Gastroesophageal sphincter (tissue), 4 donors: ENCODE data around the gene CERK. TPM values are rescaled to one million over a fixed set of nuclear protein-coding genes. Genes with fewer than 3 reads are reported as not detected.

Experiments
- ATAC-seq: fragments of 150-250 bp; one replicate; pipeline ENCODE4 v1.9.1; 2016; ENCODE audit warnings: mild to moderate bottlenecking, moderate library complexity
- H3K27ac ChIP-seq, 4 donors: fragments of 200-600 bp; sonication (generic) in 3 of 4; 1 replicate in 3 of 4; 2 replicates in 1 of 4; pipeline ENCODE4 v1.5.1; 2016 to 2019
- H3K27me3 ChIP-seq: fragments of 200-600 bp; sonication (generic); one replicate; pipeline ENCODE4 v1.5.1; 2019
- H3K36me3 ChIP-seq, 2 donors: fragments of 200-600 bp; sonication (generic); one replicate each; pipeline ENCODE4 v1.5.1; 2019; ENCODE audit warnings: control low read depth in 1 of 2
- H3K4me1 ChIP-seq, 3 donors: fragments of 200-600 bp; sonication (generic); 1 replicate in 2 of 3; 2 replicates in 1 of 3; pipeline ENCODE4 v1.5.1; 2016 to 2019; ENCODE audit warnings: control low read depth in 2 of 3
- H3K4me3 ChIP-seq, 2 donors: fragments of 200-600 bp; sonication (generic); one replicate each; pipeline ENCODE4 v1.5.1; 2019; ENCODE audit warnings: mild to moderate bottlenecking in 1 of 2, moderate library complexity in 1 of 2
- H3K9me3 ChIP-seq, 3 donors: fragments of 200-600 bp; sonication (generic); one replicate each; pipeline ENCODE4 v1.5.1; 2017 to 2019; ENCODE audit warnings: control low read depth in 2 of 3
- CTCF ChIP-seq, 4 experiments: fragments of 200-600 bp in 2 of 4; fragments of 450-650 bp in 2 of 4; sonication (generic) in 1 of 4; IDR thresholded peaks; one replicate each; pipeline ENCODE4 v1.5.1; 2017 to 2019; ENCODE audit warnings: antibody characterized with exemption in 4 of 4, mild to moderate bottlenecking in 2 of 4, moderate library complexity in 2 of 4
- EP300 ChIP-seq: sonication (generic); formaldehyde crosslinking; IDR thresholded peaks from one replicate; pipeline ENCODE4 v1.6.1; 2017; ENCODE audit warnings: antibody characterized with exemption, mild to moderate bottlenecking
- POLR2A ChIP-seq, 2 donors: fragments of 450-650 bp; IDR thresholded peaks; one replicate each; pipeline ENCODE4 v1.6.1; 2017; ENCODE audit warnings: antibody characterized with exemption in 2 of 2, mild to moderate bottlenecking in 2 of 2, moderate library complexity in 1 of 2
- POLR2AphosphoS5 ChIP-seq: sonication (generic); formaldehyde crosslinking; IDR thresholded peaks from one replicate; pipeline ENCODE4 v1.6.1; 2017; ENCODE audit warnings: antibody characterized with exemption
- WGBS, 2 donors: methylation state at CpG; one replicate each; pipeline ENCODE4 v1.1.5; 2018; ENCODE audit warnings: low coverage in 1 of 2; 5-methylcytosine and 5-hydroxymethylcytosine counted together
- total RNA-seq, 4 donors: library from RNA; depleted of rRNA; stranded (reverse); fragments of >200 nt; gene quantifications; one replicate each; pipeline ENCODE4 v1.1.0, GENCODE V29; 2016

CERK gene
- total RNA-seq, 4 donors from 2014 or later = 44.6 to 55.9 (median 45.6) TPM

DNA sequence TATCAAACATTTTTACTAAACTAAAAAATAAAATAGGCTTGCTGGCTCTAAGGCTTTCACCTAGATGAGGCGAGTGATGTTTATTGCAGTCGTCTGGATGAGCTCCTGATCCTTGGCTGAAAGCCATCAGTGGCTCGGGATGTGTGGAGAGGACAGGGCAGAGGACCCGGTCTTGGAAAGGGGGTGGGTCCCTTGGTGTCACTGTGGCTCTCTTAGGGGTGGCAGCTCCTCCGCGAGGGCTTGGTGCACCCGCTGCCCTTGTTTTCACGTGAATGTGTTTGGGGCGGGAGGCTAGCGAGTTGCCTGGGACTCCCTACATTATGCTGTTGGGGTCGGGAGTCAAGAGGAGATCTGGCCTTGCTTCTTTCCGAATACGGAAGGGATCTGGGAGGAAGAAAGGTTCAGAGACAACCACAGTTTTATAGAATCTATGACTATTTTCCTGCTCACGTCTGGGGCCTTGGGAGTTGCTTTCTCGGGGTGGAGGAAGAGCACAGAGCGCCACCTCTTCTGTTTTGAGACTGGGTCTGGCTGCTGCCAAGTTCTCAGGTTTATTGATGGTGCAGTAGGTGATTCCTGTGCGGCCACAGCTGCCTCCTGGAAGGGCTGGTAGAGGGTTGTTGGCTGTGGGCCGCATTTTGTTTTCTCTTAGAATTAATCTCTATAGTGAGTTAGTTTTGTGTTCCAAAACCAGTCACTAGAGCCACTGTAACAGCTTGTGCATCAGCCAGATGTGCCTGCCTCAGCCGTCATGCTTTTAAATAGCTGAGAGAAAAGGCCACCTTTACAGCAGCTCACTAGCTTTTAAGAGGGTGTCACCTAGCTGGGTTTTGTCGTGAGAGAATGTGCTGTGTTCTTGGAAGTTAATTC, 37.2 kb upstream of the CERK start:
- no peak for ATAC-seq
- no peak overlapping the region for H3K27ac ChIP-seq
- H3K4me1 ChIP-seq = peaks cover 0 to 58% (median 24%) of the 10 kb centered on the region in 3 donors
- WGBS, 2 donors = 47 to 90% methylated on average over 5 to 8 of the region's 20 CpGs
- TF ChIP-seq POLR2AphosphoS5 (no peak), POLR2A (IDR thresholded peaks at IDR 0.05) (no peak), CTCF (IDR thresholded peaks at IDR 0.05) (no peak), EP300 (no peak)
- no peaks in the 10 kb centered on the region for H3K36me3 ChIP-seq
- no peaks in the 10 kb centered on the region for H3K9me3 ChIP-seq
- no peak overlapping the region for H3K4me3 ChIP-seq
- H3K27me3 ChIP-seq = no peaks in the 10 kb centered on the region

- 86% methylated on average over 4 to 19 of the region's 24 CpGs for WGBS, 2 donors
- H3K4me1 ChIP-seq = peaks cover 0 to 66% (median 24%) of the 10 kb centered on the region in 3 donors
- ATAC-seq = peak; percentile 25
- no peaks in the 10 kb centered on the region for H3K36me3 ChIP-seq
- H3K27me3 ChIP-seq = no peaks in the 10 kb centered on the region
- H3K27ac ChIP-seq = peak overlapping the region in 3 of 4 donors; percentile 2 to 26 (median 4)
- TF ChIP-seq POLR2AphosphoS5 (no peak), POLR2A (IDR thresholded peaks at IDR 0.05) (no peak), EP300 (no peak), CTCF (IDR thresholded peaks at IDR 0.05) (no peak)
- no peak overlapping the region for H3K4me3 ChIP-seq
- H3K9me3 ChIP-seq = no peaks in the 10 kb centered on the region
These were observed 36.4 kb upstream of the CERK start for GRCh38 chr22:46774253-46774979.

- Histone ChIP-seq H3K4me1 (peaks cover 0 to 71% (median 30%) of the 10 kb centered on the region in 3 donors), H3K27ac (peak overlapping the region in 3 of 4 donors; percentile 2 to 26 (median 10)), H3K4me3 (no peak overlapping the region), H3K9me3 (no peaks in the 10 kb centered on the region), H3K27me3 (no peaks in the 10 kb centered on the region), H3K36me3 (no peaks in the 10 kb centered on the region)
- TF ChIP-seq EP300 (no peak), POLR2A (IDR thresholded peaks at IDR 0.05) (no peak), CTCF (IDR thresholded peaks at IDR 0.05) (no peak), POLR2AphosphoS5 (no peak)
- no peak for ATAC-seq
- WGBS, 2 donors = no CpG with 5 or more reads among the region's 10 CpGs
These were observed 35.0 kb upstream of the CERK start for GRCh38 chr22:46773076-46773475.

DNA sequence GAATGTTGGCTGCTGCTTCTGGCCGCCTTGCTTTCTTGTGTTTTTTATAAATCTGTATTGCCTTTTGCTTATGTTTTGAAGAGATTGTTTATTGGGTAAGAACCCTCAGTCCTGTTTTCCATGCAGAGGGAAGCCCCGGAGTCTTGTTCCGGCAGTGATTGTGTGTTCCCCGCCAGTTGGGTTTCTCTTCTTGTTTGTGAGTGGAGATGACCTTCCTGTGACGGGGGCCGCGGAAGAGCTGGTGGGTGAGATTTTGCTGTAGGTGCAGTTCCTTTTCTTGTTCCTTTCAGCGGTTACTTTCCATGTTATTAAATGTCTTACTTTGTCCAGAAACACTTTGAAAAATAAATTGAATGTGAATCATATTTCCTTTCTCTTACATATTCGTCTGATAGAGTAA, 32.7 kb upstream of the CERK start:
- Histone ChIP-seq H3K4me1 (peaks cover 0 to 65% (median 10%) of the 10 kb centered on the region in 3 donors), H3K27ac (peak overlapping the region in 3 of 4 donors; percentile 51 to 62 (median 61))
- TF ChIP-seq CTCF (IDR thresholded peaks at IDR 0.05) = no peak
- no peak for TF ChIP-seq POLR2A (IDR thresholded peaks at IDR 0.05)
- TF ChIP-seq EP300 = no peak
- TF ChIP-seq POLR2AphosphoS5 = no peak

More for the DNA sequence above, 32.7 kb upstream of the CERK start:
- Histone ChIP-seq H3K27me3 (no peaks in the 10 kb centered on the region), H3K36me3 (no peaks in the 10 kb centered on the region), H3K9me3 (no peaks in the 10 kb centered on the region), H3K4me3 (no peak overlapping the region)
- ATAC-seq = peak; percentile 32
- 42 to 70% methylated on average over 9 of the region's 9 CpGs for WGBS, 2 donors
